H9 (cell line): ENCODE measurements around the gene ZNF341. TPM values are rescaled to one million over a fixed set of nuclear protein-coding genes. Genes with fewer than 3 reads are reported as not detected.

Source experiments
- DNase-seq: peaks from one replicate; pipeline ENCODE4 v3.0.0-alpha.2; 2017
- H2AFZ ChIP-seq: one replicate; pipeline ENCODE4 v1.6.1; 2013; ENCODE audit warnings: mild to moderate bottlenecking, low read length, control low read depth, moderate library complexity
- H2AK5ac ChIP-seq: 2 replicates; pipeline ENCODE4 v1.6.1; 2013; ENCODE audit warnings: low read length, control low read depth, mixed read lengths; ENCODE audit not compliant: insufficient read length
- H2BK120ac ChIP-seq: one replicate; pipeline ENCODE4 v1.6.1; 2013; ENCODE audit warnings: low read depth, mild to moderate bottlenecking, low read length, control low read depth, inconsistent platforms; ENCODE audit not compliant: poor library complexity, severe bottlenecking
- H2BK12ac ChIP-seq: 2 replicates; pipeline ENCODE4 v1.6.1; 2013; ENCODE audit warnings: low read length, control low read depth, mixed read lengths, low read depth; ENCODE audit not compliant: insufficient read length
- H2BK15ac ChIP-seq: 2 replicates; pipeline ENCODE4 v1.6.1; 2013; ENCODE audit warnings: low read depth, low read length, control low read depth
- H2BK20ac ChIP-seq: one replicate; pipeline ENCODE4 v1.6.1; 2013; ENCODE audit warnings: low read depth, mild to moderate bottlenecking, low read length, control low read depth, inconsistent platforms; ENCODE audit not compliant: poor library complexity, severe bottlenecking
- H2BK5ac ChIP-seq: 2 replicates; pipeline ENCODE4 v1.6.1; 2013; ENCODE audit warnings: low read length, control low read depth, mixed read lengths; ENCODE audit not compliant: insufficient read length
- H3K14ac ChIP-seq: 2 replicates; pipeline ENCODE4 v1.6.1; 2013; ENCODE audit warnings: low read length, control low read depth; ENCODE audit not compliant: insufficient read depth
- H3K18ac ChIP-seq: 2 replicates; pipeline ENCODE4 v1.6.1; 2013; ENCODE audit warnings: low read depth, mild to moderate bottlenecking, mixed read lengths, low read length, control low read depth; ENCODE audit not compliant: insufficient read length
- H3K23ac ChIP-seq: 2 replicates; pipeline ENCODE4 v1.6.1; 2013; ENCODE audit warnings: low read length, control low read depth, mixed read lengths, low read depth; ENCODE audit not compliant: insufficient read length
- H3K23me2 ChIP-seq: 2 replicates; pipeline ENCODE4 v1.6.1; 2013; ENCODE audit warnings: low read depth, mild to moderate bottlenecking, mixed read lengths, low read length, control low read depth; ENCODE audit not compliant: insufficient read length, poor library complexity, severe bottlenecking
- H3K27ac ChIP-seq: 2 replicates; pipeline ENCODE4 v1.5.1; 2013; ENCODE audit warnings: low read length, control low read depth, mixed read lengths, low read depth; ENCODE audit not compliant: insufficient read length
- H3K27me3 ChIP-seq: 2 replicates; pipeline ENCODE4 v1.6.1; 2013; ENCODE audit warnings: low read length, control low read depth, inconsistent platforms; ENCODE audit not compliant: insufficient read depth
- H3K4ac ChIP-seq: 2 replicates; pipeline ENCODE4 v1.6.1; 2013; ENCODE audit warnings: low read depth, mild to moderate bottlenecking, control low read depth, inconsistent platforms, low read length, moderate library complexity
- H3K4me1 ChIP-seq: 2 replicates; pipeline ENCODE4 v1.6.1; 2013; ENCODE audit warnings: low read length, control low read depth, inconsistent platforms; ENCODE audit not compliant: insufficient read depth
- H3K4me2 ChIP-seq: 2 replicates; pipeline ENCODE4 v1.6.1; 2013; ENCODE audit warnings: low read length, control low read depth, mixed read lengths; ENCODE audit not compliant: insufficient read length, insufficient read depth
- H3K56ac ChIP-seq: 2 replicates; pipeline ENCODE4 v1.6.1; 2013; ENCODE audit warnings: low read depth, mild to moderate bottlenecking, mixed read lengths, low read length, control low read depth; ENCODE audit not compliant: insufficient read length
- H3K79me1 ChIP-seq: 2 replicates; pipeline ENCODE4 v1.6.1; 2013; ENCODE audit warnings: low read depth, mild to moderate bottlenecking, moderate library complexity, low read length, control low read depth, inconsistent platforms; ENCODE audit not compliant: insufficient read depth, poor library complexity, severe bottlenecking
- H3K79me2 ChIP-seq: 2 replicates; pipeline ENCODE4 v1.6.1; 2013; ENCODE audit warnings: low read length, control low read depth, inconsistent platforms; ENCODE audit not compliant: insufficient read depth
- H3K9ac ChIP-seq: 2 replicates; pipeline ENCODE4 v1.6.1; 2013; ENCODE audit warnings: low read length, control low read depth, mixed read lengths; ENCODE audit not compliant: insufficient read length; ENCODE audit errors: extremely low read depth
- H3K9me3 ChIP-seq: one replicate; pipeline ENCODE4 v1.6.1; 2013; ENCODE audit warnings: low read depth, low read length, inconsistent platforms; ENCODE audit not compliant: control insufficient read depth
- H3T11ph ChIP-seq: one replicate; pipeline ENCODE4 v1.6.1; 2013; ENCODE audit warnings: mild to moderate bottlenecking, low read length, control low read depth, inconsistent platforms
- H4K20me1 ChIP-seq: one replicate; pipeline ENCODE4 v1.6.1; 2013; ENCODE audit not compliant: control insufficient read depth, insufficient read length, insufficient read depth
- H4K5ac ChIP-seq: 2 replicates; pipeline ENCODE4 v1.6.1; 2013; ENCODE audit warnings: low read depth, mild to moderate bottlenecking, mixed read lengths, low read length, control low read depth; ENCODE audit not compliant: insufficient read length
- H4K8ac ChIP-seq: replicated peaks from 2 replicates; pipeline ENCODE4 v1.6.1; 2013; ENCODE audit warnings: low read length, control low read depth, mixed read lengths, low read depth; ENCODE audit not compliant: insufficient read length
- H4K91ac ChIP-seq: 2 replicates; pipeline ENCODE4 v1.6.1; 2013; ENCODE audit warnings: low read depth, mild to moderate bottlenecking, moderate library complexity, mixed read lengths, low read length, control low read depth; ENCODE audit not compliant: insufficient read length
- H3K27ac Mint-ChIP-seq, 3 experiments: 2 replicates in 2 of 3; 3 replicates in 1 of 3; pipeline ENCODE4 v1.8.0; 2020 to 2021; ENCODE audit warnings: mixed read lengths in 3 of 3, mild to moderate bottlenecking in 1 of 3, moderate library complexity in 1 of 3
- H3K27me3 Mint-ChIP-seq: 2 replicates; pipeline ENCODE4 v1.8.0; 2021; ENCODE audit warnings: low read depth, mild to moderate bottlenecking, moderate library complexity, mixed read lengths
- H3K36me3 Mint-ChIP-seq, 3 experiments: 2 replicates in 2 of 3; 3 replicates in 1 of 3; pipeline ENCODE4 v1.8.0; 2020 to 2021; ENCODE audit warnings: low read depth in 3 of 3, mixed read lengths in 3 of 3; ENCODE audit not compliant: insufficient read depth in 1 of 3
- H3K4me1 Mint-ChIP-seq, 2 experiments: 2 replicates each; pipeline ENCODE4 v1.8.0; 2020; ENCODE audit warnings: mixed read lengths in 2 of 2
- H3K4me3 Mint-ChIP-seq, 2 experiments: 2 replicates in 1 of 2; 3 replicates in 1 of 2; pipeline ENCODE4 v1.8.0; 2020 to 2021; ENCODE audit warnings: mild to moderate bottlenecking in 2 of 2, mixed read lengths in 2 of 2, moderate library complexity in 1 of 2
- H3K9me3 Mint-ChIP-seq, 2 experiments: 2 replicates in 1 of 2; 3 replicates in 1 of 2; pipeline ENCODE4 v1.8.0; 2020; ENCODE audit warnings: mild to moderate bottlenecking in 2 of 2, mixed read lengths in 2 of 2, moderate library complexity in 1 of 2
- CTCF ChIP-seq: fragments of 200-600 bp; sonication (generic); conservative IDR thresholded peaks from 3 replicates; pipeline ENCODE4 v1.8.0; 2021; ENCODE audit warnings: antibody characterized with exemption, mild to moderate bottlenecking
- WGBS: extraction: QIAGEN DNeasy Blood & Tissue Kit; methylation state at CpG from one replicate; pipeline ENCODE4 v1.1.7; 2013; ENCODE audit warnings: missing lambda C conversion rate, low lambda C conversion rate, mixed read lengths; ENCODE audit not compliant: insufficient read length; ENCODE audit errors: extremely low coverage; 5-methylcytosine and 5-hydroxymethylcytosine counted together
- total RNA-seq: library from RNA; stranded (reverse); gene quantifications from 2 replicates; pipeline ENCODE4 v1.2.1, GENCODE V29; 2021

The ZNF341 gene
- total RNA-seq, 1 experiment from 2014 or later, result 5.2 TPM

GRCh38 chr20:33789858-33790182 lies 58.0 kb downstream of the ZNF341 start:
- H3T11ph ChIP-seq, result no peak overlapping the region
- no peak overlapping the region for H2BK15ac ChIP-seq
- no peak overlapping the region for H3K4me2 ChIP-seq
- no peak overlapping the region for H3K4ac ChIP-seq
- H3K4me1 ChIP-seq, result no peaks in the 10 kb centered on the region
- H3K27me3 Mint-ChIP-seq, result no peaks in the 10 kb centered on the region
- no peak overlapping the region for H2AFZ ChIP-seq
- H3K9me3 ChIP-seq, result no peaks in the 10 kb centered on the region
- H3K9me3 Mint-ChIP-seq, result no peaks in the 10 kb centered on the region
- H2BK20ac ChIP-seq, result no peak overlapping the region
- no peak for DNase-seq
- H3K36me3 Mint-ChIP-seq, result peaks cover 0 to 7% (median 0%) of the 10 kb centered on the region in 3 experiments; a peak in 1 of 7 replicates
- no peaks in the 10 kb centered on the region for H3K27me3 ChIP-seq
- no peak for TF ChIP-seq CTCF
- H3K27ac Mint-ChIP-seq, result peak overlapping the region in 1 of 3 experiments; percentile 64; a peak in 1 of 7 replicates
- no peak overlapping the region for H3K18ac ChIP-seq
- no peak overlapping the region for H4K91ac ChIP-seq
- no peak overlapping the region for H4K8ac ChIP-seq
- no peak overlapping the region for H2AK5ac ChIP-seq
- no peaks in the 10 kb centered on the region for H3K79me2 ChIP-seq
- H2BK5ac ChIP-seq, result no peak overlapping the region
- no peak overlapping the region for H3K27ac ChIP-seq
- no peak overlapping the region for H4K5ac ChIP-seq
- H3K14ac ChIP-seq, result no peak overlapping the region
- no peak overlapping the region for H2BK12ac ChIP-seq
- no peak overlapping the region for H2BK120ac ChIP-seq
- WGBS, result no CpG with 5 or more reads among the region's 5 CpGs
- H3K23ac ChIP-seq, result no peak overlapping the region
- H3K4me3 Mint-ChIP-seq, result no peak overlapping the region
- H3K4me1 Mint-ChIP-seq, result peaks cover 2 to 3% of the 10 kb centered on the region in 2 experiments; a peak in 1 of 4 replicates
- no peaks in the 10 kb centered on the region for H4K20me1 ChIP-seq
- no peak overlapping the region for H3K9ac ChIP-seq
- no peak overlapping the region for H3K56ac ChIP-seq
- no peaks in the 10 kb centered on the region for H3K79me1 ChIP-seq
- no peaks in the 10 kb centered on the region for H3K23me2 ChIP-seq
